HepG2 (cell line): ENCODE data around the gene MRPL58. TPM values are rescaled to one million over a fixed set of nuclear protein-coding genes. Genes with fewer than 3 reads are reported as not detected.

Experiments
- AFF4 ChIP-seq: sonication (generic); formaldehyde crosslinking; IDR thresholded peaks from 2 replicates; pipeline ENCODE4 v1.4.0; 2020; ENCODE audit warnings: missing genetic modification reagents
- DZIP1 ChIP-seq: sonication (generic); formaldehyde crosslinking; IDR thresholded peaks from 2 replicates; pipeline ENCODE4 v1.5.0; 2020; ENCODE audit warnings: mild to moderate bottlenecking, missing genetic modification reagents
- GABPB1 ChIP-seq: IDR thresholded peaks from 2 replicates; pipeline ENCODE4 v1.6.1; 2016; ENCODE audit warnings: mild to moderate bottlenecking, missing genetic modification reagents, moderate library complexity, missing compliant biosample characterization
- GTF3A ChIP-seq: sonication (generic); formaldehyde crosslinking; conservative IDR thresholded peaks from 2 replicates; pipeline ENCODE4 v1.4.0; 2020; ENCODE audit warnings: mild to moderate bottlenecking, missing genetic modification reagents
- HNF1A ChIP-seq, 2 experiments: sonication (generic) in 1 of 2; formaldehyde crosslinking in 1 of 2; IDR thresholded peaks; 2 replicates each; pipeline versions ENCODE4 v1.4.0 to v1.6.1; 2016 to 2020; ENCODE audit warnings: borderline replicate concordance in 1 of 2, low read depth in 1 of 2, mild to moderate bottlenecking in 1 of 2, missing genetic modification reagents in 1 of 2
- JARID2 ChIP-seq: sonication (generic); formaldehyde crosslinking; IDR thresholded peaks from 2 replicates; pipeline ENCODE4 v1.8.1; 2023; ENCODE audit warnings: missing genetic modification reagents, inconsistent platforms; ENCODE audit not compliant: insufficient replicate concordance
- STAG1 ChIP-seq: sonication (generic); formaldehyde crosslinking; IDR thresholded peaks from 2 replicates; pipeline ENCODE4 v1.4.0; 2020; ENCODE audit warnings: missing genetic modification reagents
- ZBTB49 ChIP-seq: sonication (generic); formaldehyde crosslinking; IDR thresholded peaks from 2 replicates; pipeline ENCODE4 v1.4.0; 2020; ENCODE audit warnings: missing genetic modification reagents, borderline replicate concordance
- ZNF18 ChIP-seq: sonication (generic); formaldehyde crosslinking; IDR thresholded peaks from 2 replicates; pipeline ENCODE4 v1.8.0; 2022; ENCODE audit warnings: mild to moderate bottlenecking, missing genetic modification reagents; ENCODE audit not compliant: insufficient replicate concordance
- ZNF350 ChIP-seq: sonication (generic); formaldehyde crosslinking; IDR thresholded peaks from 2 replicates; pipeline ENCODE4 v1.4.0; 2020; ENCODE audit warnings: mild to moderate bottlenecking, low read depth, missing genetic modification reagents, borderline replicate concordance
- polyA plus RNA-seq, 8 experiments: library from polyadenylated mRNA; depleted of rRNA in 3 of 8; stranded (reverse) in 7 of 8; unstranded in 1 of 8; fragments of >200 nt; fragmentation: Illumina TruSeq in 4 of 8; extraction: Trizol in 4 of 8; gene quantifications; 2 replicates each; pipeline versions ENCODE4 v1.2.1 to v1.2.3, GENCODE V29; 2011 to 2016; ENCODE audit warnings: low read depth in 4 of 8, missing spikeins in 1 of 8, mixed read lengths in 1 of 8; ENCODE audit not compliant: insufficient read depth in 1 of 8
- total RNA-seq, 5 experiments: library from RNA; depleted of rRNA; stranded (reverse); fragments of >200 nt; fragmentation: Illumina TruSeq; extraction: Trizol; gene quantifications; 2 replicates each; pipeline ENCODE4 v1.2.3, GENCODE V29; 2016; ENCODE audit warnings: low read depth in 1 of 5

MRPL58 gene
- total and polyA plus RNA-seq, 2 of the 13 experiments (the other 11 are each of a cell fraction or from before 2014, with no cell fraction given) = 44.9 to 68.9 TPM

GRCh38 chr17:74987909-74988711, 24.4 kb upstream of the MRPL58 start (continued):
- TF ChIP-seq DZIP1 = 0 out of 2 replicates have a peak, but pooled peaks have one; percentile 21
- 0 out of 2 replicates have a peak, but pooled peaks have one; percentile 4 for TF ChIP-seq STAG1 (CRISPR knock-in tag)
- no peak for TF ChIP-seq AFF4 (CRISPR knock-in tag)
- TF ChIP-seq ZNF18 (CRISPR knock-in tag) = no peak
- no peak for TF ChIP-seq ZBTB49 (CRISPR knock-in tag)
- TF ChIP-seq JARID2 (CRISPR knock-in tag) = no peak
- TF ChIP-seq GTF3A (CRISPR knock-in tag) = no peak
- no peak for TF ChIP-seq HNF1A (IDR thresholded peaks at IDR 0.05; ENCODE audit: low read depth)
- TF ChIP-seq HNF1A (CRISPR knock-in tag; IDR thresholded peaks at IDR 0.05; ENCODE audit: borderline replicate concordance) = peak; percentile 12; the same call in 1 of the 2 replicates
- 0 out of 2 replicates have a peak, but pooled peaks have one; percentile 9 for TF ChIP-seq ZNF350 (CRISPR knock-in tag)
- peak; percentile 12; the same call in 1 of the 2 replicates for TF ChIP-seq GABPB1
